HEK293 (cell line): ENCODE data around the gene CSNK1G3.

ENCODE experiments used
- CTCF ChIA-PET: fragments of 350-600 bp; formaldehyde crosslinking; extraction: SDS; loops from one replicate; lab custom pipeline; 2021; ENCODE audit warnings: antibody characterized with exemption; lab: Yijun Ruan, JAX
- POLR2A ChIA-PET: fragments of 300-600 bp; formaldehyde crosslinking; extraction: SDS; loops from one replicate; lab custom pipeline; 2020; ENCODE audit warnings: antibody characterized with exemption, inconsistent platforms; lab: Yijun Ruan, JAX
- H3K27ac ChIP-seq: fragments of 200-500 bp; sonication (Bioruptor generic); 2 replicates; pipeline ENCODE4 v1.5.1; 2014; ENCODE audit warnings: low read depth, low read length, control low read depth, inconsistent platforms; ENCODE audit errors: extremely low read depth
- H3K36me3 ChIP-seq, 2 experiments: fragments of 200-500 bp in 1 of 2; sonication (Bioruptor generic) in 1 of 2; 1 replicate in 1 of 2; 2 replicates in 1 of 2; pipeline ENCODE4 v1.5.1; 2014 to 2017; ENCODE audit warnings: inconsistent platforms in 2 of 2, low read length in 2 of 2; ENCODE audit not compliant: control insufficient read depth in 2 of 2, insufficient read depth in 1 of 2
- H3K4me1 ChIP-seq: fragments of 200-500 bp; sonication (Bioruptor generic); 2 replicates; pipeline ENCODE4 v1.5.1; 2014; ENCODE audit warnings: mild to moderate bottlenecking, low read length, inconsistent platforms; ENCODE audit not compliant: control insufficient read depth, insufficient read depth
- H3K4me3 ChIP-seq: 2 replicates; pipeline ENCODE4 v1.5.1; 2011; ENCODE audit warnings: low read depth, mild to moderate bottlenecking, control low read depth, low read length, moderate library complexity
- H3K9me3 ChIP-seq: fragments of 200-500 bp; sonication (Bioruptor generic); 2 replicates; pipeline ENCODE4 v1.5.1; 2014; ENCODE audit warnings: low read depth, low read length, inconsistent platforms; ENCODE audit not compliant: control insufficient read depth, insufficient read depth
- BCL11A ChIP-seq: fragments of 450-650 bp; formaldehyde crosslinking; IDR thresholded peaks from 2 replicates; pipeline ENCODE4 v1.5.1; 2016; ENCODE audit warnings: low read depth, missing biosample characterization, missing genetic modification characterization
- EGR2 ChIP-seq: fragments of 450-650 bp; formaldehyde crosslinking; IDR thresholded peaks from 2 replicates; pipeline ENCODE4 v1.5.1; 2016; ENCODE audit warnings: low read depth, missing biosample characterization, missing genetic modification characterization
- IKZF3 ChIP-seq: fragments of 450-650 bp; IDR thresholded peaks from 2 replicates; pipeline ENCODE4 v1.5.0; 2018; ENCODE audit warnings: missing biosample characterization, mild to moderate bottlenecking, missing genetic modification characterization, moderate library complexity
- KLF1 ChIP-seq: fragments of 450-650 bp; formaldehyde crosslinking; IDR thresholded peaks from 2 replicates; pipeline ENCODE4 v1.5.1; 2016; ENCODE audit warnings: missing biosample characterization, missing genetic modification characterization
- OSR2 ChIP-seq: fragments of 450-650 bp; formaldehyde crosslinking; IDR thresholded peaks from 2 replicates; pipeline ENCODE4 v1.5.1; 2016; ENCODE audit warnings: missing biosample characterization, missing genetic modification characterization
- PRDM1 ChIP-seq: fragments of 450-650 bp; formaldehyde crosslinking; IDR thresholded peaks from 2 replicates; pipeline ENCODE4; 2016; ENCODE audit warnings: missing biosample characterization, missing genetic modification characterization
- PRDM10 ChIP-seq: fragments of 450-650 bp; formaldehyde crosslinking; IDR thresholded peaks from 2 replicates; pipeline ENCODE4 v1.5.1; 2016; ENCODE audit warnings: missing biosample characterization, missing genetic modification characterization
- RBAK ChIP-seq: fragments of 450-650 bp; formaldehyde crosslinking; IDR thresholded peaks from 2 replicates; pipeline ENCODE4 v1.5.1; 2016; ENCODE audit warnings: missing biosample characterization, missing genetic modification characterization
- SCRT2 ChIP-seq: fragments of 450-650 bp; formaldehyde crosslinking; IDR thresholded peaks from 2 replicates; pipeline ENCODE4 v1.5.1; 2016; ENCODE audit warnings: missing biosample characterization, missing genetic modification characterization
- SP2 ChIP-seq: fragments of 450-650 bp; formaldehyde crosslinking; IDR thresholded peaks from 2 replicates; pipeline ENCODE4 v1.5.1; 2016; ENCODE audit warnings: missing biosample characterization, missing genetic modification characterization
- YY1 ChIP-seq: fragments of 450-650 bp; formaldehyde crosslinking; IDR thresholded peaks from 2 replicates; pipeline ENCODE4 v1.5.1; 2018; ENCODE audit warnings: missing biosample characterization, missing genetic modification characterization
- ZBTB10 ChIP-seq: fragments of 450-650 bp; formaldehyde crosslinking; IDR thresholded peaks from 2 replicates; pipeline ENCODE4 v1.5.1; 2016; ENCODE audit warnings: missing biosample characterization, missing genetic modification characterization
- ZBTB21 ChIP-seq: fragments of 450-650 bp; formaldehyde crosslinking; IDR thresholded peaks from 2 replicates; pipeline ENCODE4 v1.5.1; 2017; ENCODE audit warnings: missing biosample characterization, missing genetic modification characterization
- ZIC2 ChIP-seq: fragments of 450-650 bp; formaldehyde crosslinking; IDR thresholded peaks from 2 replicates; pipeline ENCODE4 v1.5.1; 2016; ENCODE audit warnings: missing biosample characterization, missing genetic modification characterization
- ZNF10 ChIP-seq: fragments of 450-650 bp; formaldehyde crosslinking; IDR thresholded peaks from 2 replicates; pipeline ENCODE4 v1.5.1; 2017; ENCODE audit warnings: missing biosample characterization, missing genetic modification characterization
- ZNF121 ChIP-seq: fragments of 450-650 bp; formaldehyde crosslinking; IDR thresholded peaks from 2 replicates; pipeline ENCODE4 v1.5.1; 2016; ENCODE audit warnings: missing biosample characterization, missing genetic modification characterization
- ZNF174 ChIP-seq: fragments of 450-650 bp; formaldehyde crosslinking; IDR thresholded peaks from 2 replicates; pipeline ENCODE4 v1.5.0; 2017; ENCODE audit warnings: missing biosample characterization, mild to moderate bottlenecking, missing genetic modification characterization
- ZNF19 ChIP-seq: fragments of 450-650 bp; formaldehyde crosslinking; IDR thresholded peaks from 2 replicates; pipeline ENCODE4; 2016; ENCODE audit warnings: missing biosample characterization, missing genetic modification characterization, low read depth
- ZNF211 ChIP-seq: fragments of 450-650 bp; formaldehyde crosslinking; IDR thresholded peaks from 2 replicates; pipeline ENCODE4 v1.5.1; 2016; ENCODE audit warnings: low read depth, missing biosample characterization, missing genetic modification characterization
- ZNF366 ChIP-seq: fragments of 450-650 bp; formaldehyde crosslinking; conservative IDR thresholded peaks from 2 replicates; pipeline ENCODE4 v1.5.1; 2016; ENCODE audit warnings: missing biosample characterization, missing genetic modification characterization
- ZNF37A ChIP-seq: fragments of 450-650 bp; IDR thresholded peaks from 2 replicates; pipeline ENCODE4 v1.5.1; 2018; ENCODE audit warnings: missing biosample characterization, missing genetic modification characterization
- ZNF394 ChIP-seq: fragments of 450-650 bp; formaldehyde crosslinking; IDR thresholded peaks from 2 replicates; pipeline ENCODE4 v1.5.1; 2016; ENCODE audit warnings: missing biosample characterization, missing genetic modification characterization, mild to moderate bottlenecking, moderate library complexity, borderline replicate concordance
- ZNF530 ChIP-seq: fragments of 450-650 bp; formaldehyde crosslinking; IDR thresholded peaks from 2 replicates; pipeline ENCODE4 v1.5.1; 2016; ENCODE audit warnings: low read depth, missing biosample characterization, missing genetic modification characterization
- ZNF555 ChIP-seq: fragments of 450-650 bp; formaldehyde crosslinking; conservative IDR thresholded peaks from 2 replicates; pipeline ENCODE4 v1.5.1; 2017; ENCODE audit warnings: missing biosample characterization, mild to moderate bottlenecking, missing genetic modification characterization, inconsistent platforms
- ZNF561 ChIP-seq: fragments of 450-650 bp; IDR thresholded peaks from 2 replicates; pipeline ENCODE4 v1.5.1; 2018; ENCODE audit warnings: missing biosample characterization, missing genetic modification characterization, borderline replicate concordance
- ZNF600 ChIP-seq: fragments of 450-650 bp; formaldehyde crosslinking; IDR thresholded peaks from 2 replicates; pipeline ENCODE4 v1.5.1; 2016; ENCODE audit warnings: missing biosample characterization, missing genetic modification characterization
- ZNF624 ChIP-seq: fragments of 450-650 bp; formaldehyde crosslinking; IDR thresholded peaks from 2 replicates; pipeline ENCODE4 v1.5.1; 2017; ENCODE audit warnings: missing biosample characterization, missing genetic modification characterization
- ZNF76 ChIP-seq: fragments of 450-650 bp; formaldehyde crosslinking; IDR thresholded peaks from 2 replicates; pipeline ENCODE4; 2016; ENCODE audit warnings: low read depth, missing biosample characterization, missing genetic modification characterization, borderline replicate concordance

CSNK1G3 gene

GRCh38 chr5:123517476-123517875 lies 5.5 kb downstream of the CSNK1G3 start:
- H3K4me3 ChIP-seq = no peak overlapping the region
- H3K4me1 ChIP-seq = peaks cover 38% of the 10 kb centered on the region
- H3K36me3 ChIP-seq = no peaks in the 10 kb centered on the region
- POLR2A ChIA-PET = no interaction called here
- CTCF ChIA-PET = interaction anchor here (0.6 to 1.5 kb wide), 3 partner anchors 95 to 1043 kb away, joined by 3 to 5 read pairs (median 3); no protein-coding TSS in a partner anchor
- no peaks in the 10 kb centered on the region for H3K9me3 ChIP-seq
- no peak overlapping the region for H3K27ac ChIP-seq
- TF ChIP-seq ZIC2 (tag by site-specific recombination) (no peak), ZNF76 (tag by site-specific recombination) (no peak), YY1 (tag by site-specific recombination) (no peak), SCRT2 (tag by site-specific recombination) (no peak)
- TF ChIP-seq, all 188 proteins: peak for 0

DNA sequence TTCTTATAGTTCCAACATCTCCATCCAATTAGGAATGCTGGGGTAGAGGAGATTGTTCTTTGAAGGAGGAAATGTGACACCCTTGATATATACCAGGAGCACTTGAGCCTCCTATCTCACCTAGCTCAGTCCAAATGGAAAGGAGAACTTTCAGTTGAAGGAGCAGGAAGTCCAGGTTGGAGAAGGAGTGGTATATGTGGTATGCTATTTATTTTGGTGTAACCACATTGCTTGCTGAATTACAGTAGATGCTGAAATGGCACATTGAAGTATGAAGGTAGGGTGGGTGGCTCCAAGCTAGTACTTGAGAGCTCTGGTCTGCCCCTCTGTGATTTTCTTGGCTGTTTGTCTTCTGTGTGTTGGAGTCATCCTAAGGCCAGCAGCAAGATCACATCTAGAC lies 6.1 kb downstream of the CSNK1G3 start:
- no peaks in the 10 kb centered on the region for H3K36me3 ChIP-seq
- CTCF ChIA-PET = interaction anchor here (0.6 to 1.5 kb wide), 3 partner anchors 96 to 911 kb away, joined by 3 read pairs; no protein-coding TSS in a partner anchor
- TF ChIP-seq ZNF366 (0 out of 2 replicates have a peak, but pooled peaks have one; percentile 9), KLF1 (no peak), ZBTB10 (tag by site-specific recombination) (no peak), ZNF394 (tag by site-specific recombination) (no peak), EGR2 (tag by site-specific recombination) (no peak), ZNF561 (no peak), SP2 (tag by site-specific recombination) (no peak), PRDM1 (tag by site-specific recombination) (peak; percentile 41; the same call in 1 of the 2 replicates), ZNF174 (no peak), ZNF19 (tag by site-specific recombination) (no peak), ZNF600 (no peak), ZNF10 (tag by site-specific recombination) (peak; percentile 80), ZNF121 (tag by site-specific recombination) (no peak), ZNF211 (peak; percentile 62; the same call in 1 of the 2 replicates), ZNF555 (tag by site-specific recombination) (no peak), ZBTB21 (tag by site-specific recombination) (no peak), ZNF37A (tag by site-specific recombination) (no peak), PRDM10 (tag by site-specific recombination) (peak; percentile 28; the same call in 1 of the 2 replicates), ZNF530 (tag by site-specific recombination) (no peak), ZNF624 (tag by site-specific recombination) (no peak), BCL11A (tag by site-specific recombination) (no peak), IKZF3 (tag by site-specific recombination) (0 out of 2 replicates have a peak, but pooled peaks have one; percentile 23), OSR2 (tag by site-specific recombination) (peak; percentile 41; the same call in 1 of the 2 replicates), RBAK (tag by site-specific recombination) (no peak)

More for the DNA sequence above, 6.1 kb downstream of the CSNK1G3 start:
- POLR2A ChIA-PET = no interaction called here
- no peak overlapping the region for H3K27ac ChIP-seq
- no peak overlapping the region for H3K4me3 ChIP-seq
- H3K4me1 ChIP-seq = peaks cover 38% of the 10 kb centered on the region
- no peaks in the 10 kb centered on the region for H3K9me3 ChIP-seq
